HAP-1 (cell line): Measurements from ENCODE around the gene SLC24A3.

Source experiments
- DNase-seq, 2 experiments: peaks; one replicate each; pipeline ENCODE4 v3.0.0-alpha.2; 2016 to 2020; ENCODE audit warnings: low spot score in 2 of 2
- H3K27me3 ChIP-seq: fragments of 250-450 bp; sonication (Bioruptor Pico); 2 replicates; pipeline ENCODE4 v1.5.1; 2020; ENCODE audit warnings: low read depth, mild to moderate bottlenecking, moderate library complexity
- H3K36me3 ChIP-seq: fragments of 250-450 bp; sonication (Bioruptor Pico); replicated peaks from 2 replicates; pipeline ENCODE4 v1.5.1; 2020; ENCODE audit warnings: mild to moderate bottlenecking
- H3K4me1 ChIP-seq: fragments of 250-450 bp; sonication (Bioruptor Pico); 2 replicates; pipeline ENCODE4 v1.5.1; 2020; ENCODE audit warnings: mild to moderate bottlenecking
- H3K4me3 ChIP-seq: fragments of 250-450 bp; sonication (Bioruptor Pico); 2 replicates; pipeline ENCODE4 v1.5.1; 2020; ENCODE audit warnings: mild to moderate bottlenecking, moderate library complexity
- H3K9me3 ChIP-seq: fragments of 250-450 bp; sonication (Bioruptor Pico); 2 replicates; pipeline ENCODE4 v1.5.1; 2020; ENCODE audit warnings: mild to moderate bottlenecking, moderate library complexity
- in situ Hi-C: fragments of 300-500 bp; cut with MboI; formaldehyde crosslinking; loops from 3 replicates; pipeline ENCODE4 v1.14.3; 2020; ENCODE audit warnings: low sequenced_read_pairs, inconsistent platforms, mixed read lengths

Gene SLC24A3

DNA sequence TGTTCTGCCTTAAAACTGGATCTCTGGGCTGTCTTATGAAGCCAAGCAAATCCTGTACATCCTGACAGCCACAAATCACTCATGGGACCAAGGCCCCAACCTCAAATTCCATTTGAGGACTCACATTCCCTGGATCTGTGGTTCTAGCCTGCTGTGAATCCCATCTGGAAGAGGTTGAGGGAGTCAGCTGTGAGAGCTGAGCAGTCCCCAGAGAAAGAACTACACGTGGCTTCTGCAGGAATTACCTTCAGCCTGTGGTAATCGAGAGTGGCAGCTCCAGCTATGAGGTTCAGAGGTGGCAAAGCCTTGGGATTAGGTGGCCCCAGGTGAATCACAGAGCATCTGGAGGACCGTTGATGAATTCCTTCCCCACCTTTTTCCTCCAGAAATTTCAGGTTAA, 245.2 kb downstream of the SLC24A3 start:
- Histone ChIP-seq H3K4me3 (no peak overlapping the region), H3K27me3 (no peaks in the 10 kb centered on the region), H3K4me1 (no peaks in the 10 kb centered on the region), H3K36me3 (no peaks in the 10 kb centered on the region), H3K9me3 (no peaks in the 10 kb centered on the region)
- DNase-seq, result no peak
- in situ Hi-C loops, result no loop called here

- Histone ChIP-seq H3K4me3 (no peak overlapping the region), H3K4me1 (no peaks in the 10 kb centered on the region), H3K9me3 (no peaks in the 10 kb centered on the region), H3K27me3 (no peaks in the 10 kb centered on the region), H3K36me3 (no peaks in the 10 kb centered on the region)
- DNase-seq, result no peak
- in situ Hi-C loops, result no loop called here
Observed at GRCh38 chr20:19460386-19460785, 247.9 kb downstream of the SLC24A3 start.

- in situ Hi-C loops, result no loop called here
- Histone ChIP-seq H3K36me3 (no peaks in the 10 kb centered on the region), H3K9me3 (no peaks in the 10 kb centered on the region), H3K4me3 (no peak overlapping the region), H3K4me1 (no peaks in the 10 kb centered on the region), H3K27me3 (no peaks in the 10 kb centered on the region)
- no peak for DNase-seq
Observed at GRCh38 chr20:19462491-19462890, 250.0 kb downstream of the SLC24A3 start.

GRCh38 chr20:19463597-19463996, 251.2 kb downstream of the SLC24A3 start:
- in situ Hi-C loops, result no loop called here
- no peaks in the 10 kb centered on the region for H3K9me3 ChIP-seq
- H3K4me1 ChIP-seq, result no peaks in the 10 kb centered on the region
- H3K27me3 ChIP-seq, result no peaks in the 10 kb centered on the region
- DNase-seq, result no peak
- H3K4me3 ChIP-seq, result no peak overlapping the region
- no peaks in the 10 kb centered on the region for H3K36me3 ChIP-seq

DNA sequence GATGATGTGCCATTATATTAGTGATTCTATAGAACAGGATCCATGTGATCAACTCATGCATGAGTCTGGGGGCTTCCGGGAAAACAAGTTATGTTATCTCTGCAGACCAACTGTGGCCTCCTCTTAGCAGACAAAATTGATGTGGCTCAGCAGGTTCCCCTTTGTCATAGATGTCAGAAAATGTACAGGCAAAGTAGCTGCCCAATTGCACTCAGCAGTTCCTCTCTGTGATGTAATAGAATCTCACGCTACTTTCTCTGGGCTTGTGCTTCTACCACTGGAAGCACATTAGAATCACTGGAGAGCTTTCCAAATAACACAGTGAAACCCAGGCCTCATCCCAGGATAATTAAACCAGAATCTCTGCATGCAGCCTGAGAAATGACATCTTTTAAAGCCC, 253.1 kb downstream of the SLC24A3 start:
- Histone ChIP-seq H3K4me3 (no peak overlapping the region), H3K36me3 (no peaks in the 10 kb centered on the region), H3K4me1 (no peaks in the 10 kb centered on the region), H3K9me3 (no peaks in the 10 kb centered on the region), H3K27me3 (no peaks in the 10 kb centered on the region)
- no peak for DNase-seq
- in situ Hi-C loops, result no loop called here

GRCh38 chr20:19466206-19466928, 253.9 kb downstream of the SLC24A3 start:
- no peak for DNase-seq
- no peaks in the 10 kb centered on the region for H3K9me3 ChIP-seq
- H3K27me3 ChIP-seq, result no peaks in the 10 kb centered on the region
- no peaks in the 10 kb centered on the region for H3K4me1 ChIP-seq
- no peaks in the 10 kb centered on the region for H3K36me3 ChIP-seq
- H3K4me3 ChIP-seq, result no peak overlapping the region
- in situ Hi-C loops, result no loop called here

- DNase-seq, result no peak
- H3K4me3 ChIP-seq, result no peak overlapping the region
- no peaks in the 10 kb centered on the region for H3K36me3 ChIP-seq
- H3K4me1 ChIP-seq, result no peaks in the 10 kb centered on the region
- H3K9me3 ChIP-seq, result no peaks in the 10 kb centered on the region
- in situ Hi-C loops, result no loop called here
- no peaks in the 10 kb centered on the region for H3K27me3 ChIP-seq
Observed at GRCh38 chr20:19473216-19473921, 260.9 kb downstream of the SLC24A3 start.

GRCh38 chr20:19473922-19474286, 261.5 kb downstream of the SLC24A3 start:
- no peaks in the 10 kb centered on the region for H3K36me3 ChIP-seq
- no peaks in the 10 kb centered on the region for H3K4me1 ChIP-seq
- in situ Hi-C loops, result no loop called here
- no peak for DNase-seq
- H3K9me3 ChIP-seq, result no peaks in the 10 kb centered on the region
- no peak overlapping the region for H3K4me3 ChIP-seq
- no peaks in the 10 kb centered on the region for H3K27me3 ChIP-seq

- DNase-seq, result no peak
- Histone ChIP-seq H3K4me3 (no peak overlapping the region), H3K36me3 (no peaks in the 10 kb centered on the region), H3K27me3 (no peaks in the 10 kb centered on the region), H3K4me1 (no peaks in the 10 kb centered on the region), H3K9me3 (no peaks in the 10 kb centered on the region)
- in situ Hi-C loops, result no loop called here
Observed at GRCh38 chr20:19478320-19478895, 266.0 kb downstream of the SLC24A3 start.

- DNase-seq, result no peak
- Histone ChIP-seq H3K36me3 (no peaks in the 10 kb centered on the region), H3K4me3 (no peak overlapping the region), H3K27me3 (no peaks in the 10 kb centered on the region), H3K9me3 (no peaks in the 10 kb centered on the region), H3K4me1 (no peaks in the 10 kb centered on the region)
- in situ Hi-C loops, result no loop called here
Observed at GRCh38 chr20:19482726-19483125, 270.3 kb downstream of the SLC24A3 start.

DNA sequence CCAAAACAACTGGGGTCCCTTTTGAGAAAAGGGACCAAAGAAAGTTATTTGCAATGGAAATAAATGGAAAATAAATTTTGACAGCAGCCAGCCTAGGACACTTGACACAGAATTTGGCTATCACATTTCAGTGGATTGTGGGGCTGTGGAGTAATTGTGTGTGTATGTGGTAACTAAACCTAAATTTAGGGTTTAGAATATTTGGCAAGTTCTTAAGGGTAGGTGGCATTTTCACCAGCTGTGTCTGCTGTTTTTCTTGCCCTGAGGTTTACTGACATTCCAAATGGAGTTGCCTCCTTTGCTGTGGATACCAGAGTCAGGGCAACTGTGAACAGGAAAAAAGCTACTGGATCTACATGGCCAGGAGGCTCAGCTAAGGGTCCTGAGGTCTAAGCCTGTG, 270.9 kb downstream of the SLC24A3 start:
- no peaks in the 10 kb centered on the region for H3K27me3 ChIP-seq
- H3K36me3 ChIP-seq, result no peaks in the 10 kb centered on the region
- H3K4me3 ChIP-seq, result no peak overlapping the region
- no peaks in the 10 kb centered on the region for H3K4me1 ChIP-seq
- DNase-seq, result no peak
- no peaks in the 10 kb centered on the region for H3K9me3 ChIP-seq
- in situ Hi-C loops, result no loop called here

DNA sequence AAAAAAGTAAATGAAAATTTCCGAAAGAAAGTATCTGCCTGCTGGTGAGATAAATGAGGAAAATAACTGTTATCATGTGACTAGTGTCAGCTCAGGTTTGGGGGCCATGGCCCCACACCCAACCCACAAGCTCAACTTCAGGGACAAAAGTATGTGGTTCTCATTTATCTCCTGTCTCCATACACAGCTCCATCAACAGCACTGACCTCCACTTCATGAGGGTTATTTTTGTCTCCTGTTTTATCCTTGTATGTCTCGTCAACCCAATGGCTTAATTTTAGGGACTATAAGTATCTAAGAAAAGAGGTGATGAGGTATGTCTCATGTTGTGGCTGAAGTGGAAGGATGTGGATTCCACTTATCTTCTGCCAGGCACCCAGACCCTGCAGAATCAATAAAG, 274.0 kb downstream of the SLC24A3 start:
- Histone ChIP-seq H3K27me3 (no peaks in the 10 kb centered on the region), H3K4me1 (no peaks in the 10 kb centered on the region)
- in situ Hi-C loops, result no loop called here

DNA sequence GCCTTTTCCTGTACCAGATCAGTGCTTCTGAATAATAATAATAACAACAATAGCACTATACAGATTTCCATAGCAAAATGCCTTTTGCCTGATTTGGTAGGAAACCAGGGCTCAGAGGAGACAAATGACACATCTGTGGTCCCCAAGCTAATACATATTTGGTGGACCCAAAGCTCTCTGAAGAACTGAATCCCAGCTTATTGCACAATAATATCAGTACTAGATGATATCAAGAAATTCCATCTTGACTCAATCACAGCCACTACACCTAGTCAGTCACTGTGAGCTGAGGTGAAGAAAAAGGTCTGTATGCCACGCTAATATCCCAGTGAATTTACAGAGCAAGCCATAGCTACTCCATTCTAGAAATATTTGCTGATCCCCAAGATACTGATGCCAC, 275.0 kb downstream of the SLC24A3 start:
- no peaks in the 10 kb centered on the region for H3K4me1 ChIP-seq
- no peak overlapping the region for H3K4me3 ChIP-seq
- H3K9me3 ChIP-seq, result no peaks in the 10 kb centered on the region
- no peak for DNase-seq
- H3K27me3 ChIP-seq, result no peaks in the 10 kb centered on the region
- no peaks in the 10 kb centered on the region for H3K36me3 ChIP-seq
- in situ Hi-C loops, result no loop called here

More for the DNA sequence above, 274.0 kb downstream of the SLC24A3 start:
- H3K36me3 ChIP-seq, result no peaks in the 10 kb centered on the region
- DNase-seq, result no peak
- no peak overlapping the region for H3K4me3 ChIP-seq
- H3K9me3 ChIP-seq, result no peaks in the 10 kb centered on the region

- Histone ChIP-seq H3K27me3 (no peaks in the 10 kb centered on the region), H3K9me3 (no peaks in the 10 kb centered on the region), H3K4me1 (no peaks in the 10 kb centered on the region), H3K36me3 (no peaks in the 10 kb centered on the region), H3K4me3 (no peak overlapping the region)
- DNase-seq, result no peak
- in situ Hi-C loops, result no loop called here
Observed at GRCh38 chr20:19491241-19491640, 278.8 kb downstream of the SLC24A3 start.
